Bone marrow (tissue), 2 donors: ENCODE data around the gene SLC26A9.
"Not testable (repeated sequence)": the region's sequence is repeated elsewhere in the genome, so short reads cannot be mapped to it uniquely, and the experiment has no call there.

ENCODE experiments used
- DNase-seq, 2 donors: peaks; one replicate each; lab custom pipeline; 2025; lab: John Stamatoyannopoulos, UW

The SLC26A9 gene

DNA sequence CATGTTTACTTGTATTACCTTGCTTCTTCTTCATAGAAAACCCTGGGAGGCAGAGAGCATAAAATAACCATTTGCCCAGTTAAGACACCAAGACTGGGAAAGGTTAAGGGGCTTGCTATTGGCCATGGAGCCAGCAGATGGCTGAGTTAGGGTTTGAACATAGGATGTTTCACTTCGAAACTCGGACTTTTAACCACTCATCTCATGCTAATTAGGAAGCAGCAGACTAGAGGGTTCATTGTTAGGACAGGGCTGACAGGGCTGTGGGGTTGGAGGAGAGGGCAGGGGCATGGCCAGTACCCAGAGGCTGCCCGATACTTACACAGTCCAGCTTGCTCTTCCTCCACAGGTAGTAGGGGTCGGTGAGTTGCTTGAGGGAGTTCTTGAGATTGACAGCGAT, 17.0 kb downstream of the SLC26A9 start:
- no peak for DNase-seq

DNA sequence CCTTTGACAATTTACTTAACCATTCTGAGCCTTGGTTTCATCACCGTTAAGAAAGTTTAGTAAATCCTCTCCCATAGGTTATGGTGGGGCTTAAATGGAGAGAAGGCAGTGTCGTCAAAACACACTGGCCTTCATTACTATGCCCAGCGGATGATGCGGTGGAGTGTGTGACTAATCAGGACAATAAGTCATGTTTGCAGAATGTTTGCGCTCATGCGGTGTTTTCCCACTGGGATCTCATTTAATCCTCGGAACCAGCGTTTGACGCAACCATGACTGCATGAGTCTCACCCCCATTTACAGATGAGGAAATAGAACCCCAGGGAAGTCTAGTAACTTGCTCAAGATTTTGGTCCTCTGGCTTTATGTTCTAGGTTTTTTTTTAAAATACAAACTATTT, 17.5 kb downstream of the SLC26A9 start:
- DNase-seq, result no peak

DNA sequence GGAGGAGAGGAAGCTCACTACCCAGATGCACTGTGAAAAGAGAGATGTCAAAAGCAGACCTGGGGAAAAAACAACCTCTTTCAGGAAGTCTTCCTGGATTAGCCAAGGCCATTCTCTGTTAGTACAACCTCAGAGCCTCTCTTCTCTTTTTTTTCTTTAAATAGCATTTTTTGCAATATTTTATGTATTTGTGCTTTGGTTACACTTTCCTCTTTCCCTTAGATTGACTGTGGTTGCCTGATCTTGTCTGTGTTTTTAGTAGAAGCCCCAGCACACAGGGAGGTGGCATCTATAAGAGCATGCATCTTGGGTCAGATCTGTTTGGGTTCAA, 18.8 kb downstream of the SLC26A9 start:
- no peak for DNase-seq

DNA sequence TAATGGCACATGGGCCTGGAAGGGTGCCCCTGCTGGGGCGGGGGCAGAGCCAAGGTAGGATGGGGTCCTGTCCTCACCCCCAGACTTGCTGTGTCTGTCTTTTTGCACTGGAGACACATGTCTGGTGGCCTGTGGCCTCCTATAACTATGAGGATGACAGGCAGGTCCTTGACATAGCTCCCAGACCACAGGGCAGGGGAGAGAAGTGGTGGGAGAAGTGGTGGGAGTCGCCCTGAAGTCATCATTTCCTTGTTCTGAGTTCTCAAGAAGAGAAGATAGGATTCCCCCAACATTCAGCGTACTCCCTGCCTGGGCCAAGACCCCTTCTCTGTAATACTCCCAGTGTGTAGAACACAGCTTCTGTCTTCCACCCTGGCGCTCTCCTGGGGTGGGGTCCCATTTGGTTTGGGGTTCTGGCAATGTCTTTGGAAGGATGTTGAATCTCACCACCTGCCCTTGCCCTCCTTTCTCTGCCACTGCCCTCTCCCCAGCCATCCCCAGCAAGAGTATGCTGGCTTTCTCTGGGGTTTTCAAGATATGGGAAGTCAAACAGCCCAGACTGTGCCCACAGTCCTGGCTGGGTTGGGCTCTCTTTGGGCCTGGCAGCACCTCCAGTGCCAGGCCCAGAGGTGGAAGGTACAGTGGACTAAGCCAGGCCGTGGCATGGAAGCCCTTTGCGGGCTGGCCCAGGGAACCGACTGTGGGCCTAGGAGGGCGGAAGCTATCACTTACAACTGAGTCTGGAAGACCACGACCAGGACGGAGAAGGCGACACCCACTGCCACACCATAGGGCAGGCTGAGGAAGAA, 19.4 kb downstream of the SLC26A9 start:
- DNase-seq, result no peak

DNA sequence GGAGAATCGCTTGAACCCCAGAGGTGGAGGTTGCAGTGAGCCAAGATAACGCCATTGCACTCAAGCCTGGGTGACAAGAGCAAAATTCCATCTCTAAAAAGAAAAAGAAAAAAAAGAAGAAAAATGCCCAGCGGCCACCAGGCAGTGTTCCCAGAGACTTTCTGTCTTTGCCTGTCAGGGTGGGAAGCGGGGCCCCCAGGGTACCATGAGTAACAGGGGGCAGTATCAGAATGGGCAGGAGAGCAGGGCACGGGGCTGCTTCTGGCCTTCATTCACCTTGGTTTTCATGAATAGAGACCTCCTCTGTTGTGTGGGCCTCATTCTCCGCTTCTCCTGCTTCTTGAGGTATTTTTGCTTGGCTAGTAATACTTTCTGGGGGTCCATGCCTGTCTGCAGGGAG, 20.4 kb downstream of the SLC26A9 start:
- DNase-seq, result no peak

DNA sequence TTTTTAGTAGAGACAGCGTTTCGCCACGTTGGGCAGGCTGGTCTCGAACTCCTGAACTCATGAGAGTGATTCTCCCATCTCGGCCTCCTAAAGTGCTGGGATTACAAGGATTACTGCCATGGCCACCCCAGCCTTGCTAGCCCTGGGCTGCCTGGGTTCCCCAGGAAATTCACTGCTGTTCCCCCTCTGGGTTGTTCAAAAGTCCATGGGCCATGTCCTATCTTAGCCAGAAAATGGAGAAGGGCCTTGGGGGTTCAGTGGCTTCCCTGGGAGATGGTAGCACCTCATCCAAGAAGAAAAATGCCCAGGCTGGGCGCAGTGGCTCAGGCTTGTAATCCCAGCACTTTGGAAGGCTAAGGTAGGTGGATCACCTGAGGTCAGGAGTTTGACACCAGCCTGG, 20.9 kb downstream of the SLC26A9 start:
- no peak for DNase-seq

DNA sequence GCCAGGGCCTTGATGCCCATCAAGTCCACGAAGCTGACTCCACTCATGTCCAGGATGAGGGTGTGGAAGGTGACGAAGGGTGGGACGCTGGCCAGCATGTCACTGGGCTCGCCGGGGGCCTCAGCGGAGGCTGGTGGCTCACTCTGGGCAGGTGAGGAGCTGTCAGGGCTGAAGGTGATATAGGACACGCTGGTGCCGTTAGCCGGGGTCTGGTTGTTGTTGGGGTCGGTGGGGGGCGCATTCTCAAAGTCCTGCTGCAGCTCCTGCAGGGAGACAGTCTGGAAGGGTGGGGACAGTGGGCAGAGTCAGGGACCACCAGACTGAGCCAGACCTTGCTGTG, 21.7 kb downstream of the SLC26A9 start:
- DNase-seq, result no peak

DNA sequence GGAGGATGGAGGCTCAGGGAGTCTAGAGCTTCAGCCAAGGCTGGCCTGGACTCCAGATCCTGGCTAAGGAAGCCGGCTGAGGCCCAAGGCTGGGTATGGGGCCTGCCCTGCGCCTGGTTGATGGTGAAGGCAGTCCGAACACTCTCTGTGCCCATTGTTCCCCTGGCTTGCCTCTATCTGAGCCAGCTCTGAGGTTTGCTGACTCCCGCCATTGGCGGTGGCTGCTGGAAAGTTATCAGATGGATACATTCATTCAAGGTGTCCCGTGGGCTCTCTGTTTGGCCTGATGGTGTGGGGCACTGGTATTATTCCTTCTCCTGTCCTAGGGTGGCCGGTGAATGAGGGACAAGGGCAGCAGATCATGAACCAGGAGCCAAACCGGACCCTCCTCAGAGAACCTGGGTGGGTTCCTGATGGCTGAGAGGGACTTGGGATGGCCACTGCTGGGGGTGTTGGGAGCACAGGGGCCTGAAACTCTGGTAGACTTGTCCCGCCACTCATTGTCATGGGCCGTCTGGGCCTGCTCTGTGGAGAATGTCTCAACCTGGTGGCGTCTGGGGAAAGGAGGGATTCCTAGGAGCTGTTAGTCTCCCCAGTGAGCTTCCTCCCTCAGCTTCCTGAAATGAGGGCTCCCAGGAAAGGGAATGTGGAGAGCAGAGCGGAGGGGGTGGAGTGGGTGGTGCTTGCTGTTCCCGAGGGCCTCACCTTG, 22.2 kb downstream of the SLC26A9 start:
- no peak for DNase-seq

DNA sequence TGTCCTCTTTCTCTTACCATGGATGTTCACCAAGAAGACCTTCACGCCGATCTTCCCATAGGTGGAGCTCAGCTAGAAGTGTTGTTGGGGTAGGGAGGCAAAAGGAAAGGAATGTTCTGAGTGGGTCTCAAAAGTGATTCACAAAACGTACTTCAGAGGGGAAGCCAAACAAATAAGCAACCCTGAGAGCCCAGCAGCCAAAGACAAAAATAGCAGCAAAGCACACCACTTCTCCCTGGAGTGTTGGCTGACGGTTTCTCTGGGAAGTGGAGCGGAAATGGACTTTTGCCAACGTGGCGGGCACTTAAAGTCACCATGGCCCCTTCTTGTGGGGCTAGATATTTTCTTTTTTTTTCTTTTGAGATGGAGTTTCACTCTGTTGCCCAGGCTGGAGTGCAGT, 23.1 kb downstream of the SLC26A9 start:
- DNase-seq, result no peak

DNA sequence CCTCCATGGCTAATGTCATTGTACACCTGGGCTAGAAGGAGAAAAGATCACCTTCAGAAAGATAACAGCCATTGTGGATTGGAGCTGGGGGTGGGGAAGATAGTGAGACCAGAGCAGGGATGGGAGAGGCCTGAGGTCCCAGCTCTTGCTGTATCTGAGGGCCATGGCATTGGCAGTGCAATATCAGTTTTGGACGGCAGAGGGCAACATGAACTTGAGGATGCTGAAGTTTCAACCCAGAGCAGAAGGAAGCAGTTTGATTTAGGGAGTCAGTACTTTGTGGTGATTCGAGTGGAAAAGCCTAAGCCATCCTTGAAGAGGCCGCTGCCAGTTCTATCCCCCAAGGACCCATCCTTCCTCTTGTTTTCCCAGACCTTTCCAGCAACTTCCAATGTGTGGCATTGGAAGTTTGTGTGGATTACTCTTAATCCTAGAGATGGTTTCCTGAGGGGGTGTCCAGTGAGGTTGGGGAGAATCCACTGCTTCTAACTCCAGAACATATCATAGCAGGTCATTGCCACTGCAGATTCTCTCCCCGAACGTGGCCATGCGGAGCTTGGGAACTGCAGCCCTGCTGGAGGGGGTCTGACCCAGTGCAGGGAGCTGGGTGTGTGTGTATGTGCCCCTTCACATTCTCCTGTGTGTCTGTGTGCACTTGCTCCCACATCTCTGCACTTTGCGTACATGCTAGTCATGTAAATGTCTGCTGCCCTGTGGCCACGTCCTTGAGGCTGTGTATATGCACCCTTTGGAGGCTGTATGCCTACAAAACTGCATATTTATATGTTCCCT, 24.1 kb downstream of the SLC26A9 start:
- peak; percentile 33 to 76 for DNase-seq

DNA sequence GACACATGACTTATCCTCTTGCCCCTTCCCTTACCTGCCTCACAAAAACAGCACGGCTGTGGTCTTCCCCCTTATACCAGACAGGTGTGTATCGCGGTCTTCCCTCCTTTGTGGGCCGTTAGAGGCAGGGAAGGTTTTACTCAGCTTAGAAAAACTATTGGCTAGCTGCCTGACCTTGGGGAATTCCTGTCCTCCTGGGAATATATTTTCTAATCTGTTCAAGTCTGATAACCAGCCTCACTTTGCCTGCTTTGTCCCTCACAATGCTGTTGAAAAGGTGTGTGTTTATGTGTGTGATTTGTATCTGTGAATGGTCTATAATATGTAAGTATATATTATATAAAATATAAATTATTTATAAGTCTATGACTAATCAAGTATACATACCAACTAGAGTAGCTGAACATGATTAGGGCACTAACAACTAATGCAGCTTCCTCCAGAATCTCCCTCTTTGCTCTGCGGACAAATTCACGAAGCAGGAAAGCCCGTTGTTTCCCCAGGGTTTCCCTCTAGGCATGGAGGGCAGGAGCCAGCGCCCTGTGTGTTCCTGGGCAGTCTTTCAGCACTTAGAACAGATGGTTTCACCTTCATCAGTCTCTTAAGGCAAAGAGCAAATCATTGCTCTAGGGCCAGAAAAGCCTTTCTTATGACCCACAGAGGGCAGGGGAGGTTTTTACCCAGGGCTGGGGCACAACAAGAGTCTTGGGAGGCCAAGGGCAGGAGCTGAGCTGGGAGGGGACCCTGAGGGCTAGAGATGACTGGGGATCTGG, 25.6 kb downstream of the SLC26A9 start:
- DNase-seq, result no peak

DNA sequence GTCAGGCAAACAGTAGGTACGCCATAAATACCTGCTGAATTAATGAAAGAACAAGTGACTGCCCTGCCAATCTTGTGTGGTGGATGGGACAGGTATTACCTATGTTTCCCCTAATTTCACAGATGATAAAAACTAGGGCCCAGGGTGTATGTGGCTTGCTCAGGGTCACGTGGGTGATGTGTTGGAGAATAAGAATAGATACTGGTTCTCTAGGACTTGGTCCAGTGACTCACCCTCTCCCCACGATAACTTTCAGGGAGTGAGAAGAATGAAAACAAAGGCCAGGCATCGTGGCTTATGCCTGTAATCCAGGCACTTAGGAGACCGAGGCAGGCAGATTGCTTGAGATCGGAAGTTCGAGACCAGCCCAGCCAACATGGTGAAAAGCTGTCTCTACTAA, 26.7 kb downstream of the SLC26A9 start:
- DNase-seq, result no peak

DNA sequence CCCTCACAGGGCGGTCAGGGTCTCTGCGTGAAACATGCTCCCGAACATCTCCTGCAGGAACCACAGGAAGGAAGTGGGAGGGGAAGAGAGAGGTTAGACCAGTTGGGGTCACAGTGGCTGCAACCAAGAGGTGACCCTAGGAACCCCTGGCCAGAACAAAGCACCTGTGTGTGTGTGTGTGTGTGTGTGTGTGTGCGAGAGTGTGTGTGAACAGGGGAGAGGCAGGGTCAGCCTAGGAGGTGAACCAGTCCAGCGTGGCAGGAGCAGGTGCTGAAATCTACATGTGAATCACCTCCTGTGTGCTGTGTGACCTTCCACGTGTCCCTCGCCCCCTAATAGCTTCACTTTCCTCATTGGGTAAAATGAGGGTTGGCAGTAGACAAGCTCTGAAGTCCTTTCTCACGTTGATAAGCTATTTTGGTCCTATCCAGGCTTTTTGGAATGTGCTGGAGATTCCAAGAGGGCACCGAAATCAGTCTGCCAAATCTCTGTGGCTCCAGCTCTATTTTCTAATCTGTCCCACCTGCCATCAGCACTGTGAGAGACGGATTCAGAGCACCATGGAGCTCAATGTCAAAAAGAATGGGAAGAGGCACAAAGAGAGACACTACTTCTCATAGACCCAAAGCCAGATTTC, 27.8 kb downstream of the SLC26A9 start:
- no peak for DNase-seq

DNA sequence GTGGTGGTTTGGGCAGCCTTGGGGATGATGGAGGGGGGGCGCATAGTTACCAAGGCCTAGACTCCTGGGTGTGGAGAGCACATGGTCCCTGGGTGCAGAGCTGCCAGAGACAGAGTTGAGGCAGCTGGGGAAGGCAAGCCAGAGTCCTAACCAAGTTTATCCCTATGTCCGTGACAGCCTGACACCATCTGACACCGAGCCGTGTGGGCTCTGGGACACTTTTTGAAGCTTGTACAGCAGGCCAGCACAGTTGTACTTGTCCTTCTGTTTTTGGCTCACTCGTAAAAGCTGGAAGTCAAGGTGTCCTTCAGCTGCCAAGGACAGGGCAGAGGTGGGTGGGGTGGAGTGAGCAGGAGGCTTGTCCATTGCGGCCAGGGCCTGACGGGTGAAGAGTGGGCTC, 28.5 kb downstream of the SLC26A9 start:
- no peak for DNase-seq

DNA sequence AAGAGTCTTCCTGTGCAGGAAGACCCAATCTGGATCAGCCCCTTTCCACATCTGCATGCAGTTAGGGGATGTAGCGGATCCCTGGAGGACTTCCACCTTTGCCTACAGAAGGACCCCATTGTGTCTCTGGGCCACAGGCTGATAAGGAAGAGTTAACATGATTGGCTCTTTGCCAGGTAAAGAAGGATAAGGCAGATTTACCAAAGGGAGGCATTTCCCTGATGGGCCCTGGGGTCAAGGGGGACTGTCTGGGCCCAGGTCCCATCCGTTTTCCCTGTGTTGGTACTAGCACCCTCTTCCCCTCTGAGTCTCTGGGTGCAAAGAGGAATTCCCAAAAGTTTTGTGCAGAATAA, 29.1 kb downstream of the SLC26A9 start:
- DNase-seq, result no peak

DNA sequence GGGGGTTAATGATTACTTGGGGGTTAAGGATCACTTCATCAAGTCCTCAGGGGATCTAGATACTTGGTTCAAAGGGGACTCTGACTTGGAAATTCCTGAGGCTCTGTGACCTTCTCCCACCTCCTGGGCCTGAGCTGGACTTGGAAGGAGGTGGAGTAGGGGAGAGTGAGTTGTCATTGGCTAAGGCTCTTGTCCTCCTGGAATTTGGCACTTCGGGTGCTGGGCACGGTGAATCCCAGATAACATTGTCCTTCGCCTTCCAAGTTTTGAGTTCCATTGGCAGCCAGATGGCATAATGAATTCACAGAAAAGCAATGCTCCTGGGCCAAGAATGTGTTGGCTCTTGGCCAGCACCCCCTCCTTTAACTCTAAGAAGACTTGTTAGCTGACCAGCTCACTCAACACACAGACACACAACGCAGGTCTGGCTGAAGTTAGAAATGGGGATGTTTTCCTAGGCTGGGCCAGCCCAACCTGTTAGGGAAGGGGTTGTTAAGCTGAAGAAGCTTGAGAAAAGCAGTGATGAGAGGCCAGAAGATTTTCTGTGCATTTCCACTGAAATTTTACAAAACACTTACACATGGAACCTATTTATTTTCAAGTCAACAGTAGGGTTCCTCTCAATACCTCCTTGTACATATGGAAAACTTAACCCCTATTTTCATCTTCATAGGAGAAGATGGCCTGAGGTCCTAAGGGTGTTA, 29.7 kb downstream of the SLC26A9 start:
- DNase-seq, result no peak

DNA sequence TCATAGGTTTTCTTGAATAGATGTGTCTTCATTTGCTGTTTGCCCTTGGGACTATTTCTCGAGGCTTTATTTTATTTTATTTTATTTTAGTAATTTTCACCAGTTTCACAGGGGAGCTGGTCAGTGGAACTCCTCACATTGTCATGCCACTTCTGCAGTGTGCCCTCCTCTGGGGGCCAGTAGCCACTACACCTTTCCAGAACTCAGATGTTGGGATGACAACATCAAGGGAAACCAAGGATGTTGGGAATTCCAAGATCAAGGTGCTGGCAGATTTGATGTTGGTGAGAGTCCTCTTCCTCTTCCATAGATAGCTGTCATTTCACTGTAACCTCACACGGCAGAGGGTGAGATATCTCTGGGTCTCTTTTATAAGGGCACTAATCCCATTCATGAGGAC, 35.5 kb downstream of the SLC26A9 start:
- no peak for DNase-seq

DNA sequence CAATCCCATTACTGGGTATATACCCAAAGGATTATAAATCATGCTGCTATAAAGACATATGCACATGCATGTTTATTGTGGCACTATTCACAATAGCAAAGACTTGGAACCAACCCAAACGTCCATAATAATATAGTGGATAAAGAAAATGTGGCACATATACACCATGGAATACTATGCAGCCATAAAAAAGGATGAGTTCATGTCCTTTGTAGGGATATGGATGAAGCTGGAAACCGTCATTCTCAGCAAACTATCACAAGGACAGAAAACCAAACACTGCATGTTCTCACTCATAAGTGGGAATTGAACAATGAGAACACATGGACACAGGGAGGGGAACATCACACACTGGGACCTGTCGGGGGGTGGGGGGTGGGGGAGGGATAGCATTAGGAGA, 38.2 kb downstream of the SLC26A9 start:
- DNase-seq, result not testable (repeated sequence)

DNA sequence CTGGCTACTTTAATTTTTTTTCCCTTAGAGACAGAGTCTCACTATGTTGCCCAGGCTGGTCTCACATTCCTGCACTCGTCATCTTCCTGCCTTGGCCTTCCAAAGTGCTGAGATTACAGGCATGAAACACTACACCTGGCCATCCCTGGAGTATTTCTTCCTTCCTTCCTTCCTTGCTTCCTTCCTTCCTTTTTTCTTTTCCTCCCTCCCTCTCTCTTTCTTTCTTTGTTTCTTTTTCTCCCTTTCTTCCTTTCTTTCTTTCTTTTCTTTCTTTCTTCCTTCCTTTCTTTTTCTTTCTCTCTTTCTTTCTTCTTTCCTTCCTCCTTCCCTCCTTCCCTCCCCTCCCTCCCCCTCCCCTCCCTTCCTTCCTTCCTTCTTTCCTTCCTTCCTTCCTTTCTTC, 46.9 kb downstream of the SLC26A9 start:
- no peak for DNase-seq

DNA sequence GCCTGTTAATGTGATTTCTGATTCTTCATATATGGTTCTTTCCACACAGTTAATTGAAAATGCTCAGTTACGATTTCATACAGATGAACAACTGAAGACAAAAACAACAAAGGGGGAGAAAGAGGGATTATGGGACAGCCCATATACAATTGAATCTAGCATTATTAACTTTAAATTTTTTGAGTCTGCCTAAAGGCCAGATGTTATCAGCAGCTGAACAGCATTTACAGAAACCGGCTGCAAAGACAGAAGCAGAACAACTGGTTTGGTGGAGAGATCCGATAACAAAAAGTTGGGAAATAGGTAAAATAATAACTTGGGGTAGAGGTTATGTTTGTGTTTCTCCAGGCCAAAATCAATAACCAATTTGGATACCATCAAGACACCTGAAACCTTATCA, 49.1 kb downstream of the SLC26A9 start:
- not testable (repeated sequence) for DNase-seq

DNA sequence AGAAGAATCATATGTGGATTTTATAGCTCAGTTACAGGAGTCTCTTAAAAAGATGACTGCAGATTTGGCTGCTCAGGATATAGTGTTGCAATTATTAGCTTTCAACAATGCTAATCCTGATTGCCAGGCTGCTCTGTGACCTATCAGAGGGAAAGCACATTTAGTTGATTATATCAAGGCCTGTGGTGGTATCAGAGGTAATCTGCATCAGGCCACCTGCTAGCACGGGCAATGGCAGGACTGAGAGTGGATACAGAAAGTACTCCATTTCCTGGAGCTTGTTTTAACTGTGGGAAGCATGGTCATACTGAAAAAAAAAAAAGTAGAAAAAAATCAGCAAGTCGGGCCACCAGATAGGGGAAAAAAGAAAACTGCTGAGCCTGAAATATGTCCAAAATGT, 51.1 kb downstream of the SLC26A9 start:
- not testable (repeated sequence) for DNase-seq
